Stimulated activated CD4-positive, alpha-beta T cell treated with anti-CD3 and anti-CD28 coated beads, TNF-alpha, amount 100 ng/mL, for 1 hour (primary cell): ENCODE data around the gene ZMPSTE24.
"Not testable (repeated sequence)": the region's sequence is repeated elsewhere in the genome, so short reads cannot be mapped to it uniquely, and the experiment has no call there.

Experiments used
- DNase-seq, 3 donors: peaks; one replicate each; pipeline ENCODE4 v3.0.0-alpha.2; 2020; ENCODE audit warnings: low read depth in 3 of 3, low spot score in 1 of 3

ZMPSTE24 gene

DNA sequence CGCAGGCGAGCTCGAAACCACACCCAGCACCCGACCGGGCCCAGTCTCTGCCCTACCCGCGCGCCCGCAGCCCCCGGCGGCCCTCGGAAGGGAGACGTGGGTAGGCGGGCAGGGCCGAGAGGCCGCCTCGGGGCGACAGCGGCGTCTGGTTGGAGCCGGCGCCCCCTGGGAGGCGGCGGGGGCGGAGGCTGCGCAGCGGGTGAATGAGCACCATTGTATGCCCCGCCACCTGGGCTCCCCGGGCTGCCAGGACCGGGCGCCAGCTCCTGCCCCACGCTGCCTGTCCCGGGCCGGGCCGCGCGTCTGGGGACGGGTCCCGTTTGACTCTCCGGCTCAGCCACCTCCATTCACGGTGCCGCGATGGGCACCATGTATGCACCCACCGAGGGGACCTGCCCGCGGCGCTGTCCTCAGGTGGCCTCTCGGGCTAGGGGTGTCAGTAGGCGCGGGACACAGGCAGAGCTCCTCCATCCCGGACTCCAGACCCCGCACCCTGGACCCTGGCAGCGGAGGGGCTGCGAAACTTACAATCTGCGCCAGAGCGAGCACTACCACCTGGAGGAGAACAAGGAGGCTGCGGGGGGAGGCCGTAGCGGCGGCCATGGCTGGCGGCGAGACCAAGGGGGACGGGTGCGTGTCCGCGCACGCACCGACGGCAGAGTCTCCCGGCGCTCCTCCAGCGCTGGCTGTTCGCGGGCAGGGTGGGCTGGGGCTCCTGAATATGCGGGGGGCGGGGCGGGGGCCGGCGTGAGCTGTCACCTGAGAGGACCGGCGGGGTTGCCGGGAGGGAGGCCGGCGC lies 58.8 kb downstream of the ZMPSTE24 start, which contains the start of gene COL9A2:
COL9A2 (minus strand) TSS at position 692 of the 799 bp plus-strand sequence; CDS start at position 603, 89 bp downstream.
- DNase-seq: peak in 1 of 3 donors; percentile 37

DNA sequence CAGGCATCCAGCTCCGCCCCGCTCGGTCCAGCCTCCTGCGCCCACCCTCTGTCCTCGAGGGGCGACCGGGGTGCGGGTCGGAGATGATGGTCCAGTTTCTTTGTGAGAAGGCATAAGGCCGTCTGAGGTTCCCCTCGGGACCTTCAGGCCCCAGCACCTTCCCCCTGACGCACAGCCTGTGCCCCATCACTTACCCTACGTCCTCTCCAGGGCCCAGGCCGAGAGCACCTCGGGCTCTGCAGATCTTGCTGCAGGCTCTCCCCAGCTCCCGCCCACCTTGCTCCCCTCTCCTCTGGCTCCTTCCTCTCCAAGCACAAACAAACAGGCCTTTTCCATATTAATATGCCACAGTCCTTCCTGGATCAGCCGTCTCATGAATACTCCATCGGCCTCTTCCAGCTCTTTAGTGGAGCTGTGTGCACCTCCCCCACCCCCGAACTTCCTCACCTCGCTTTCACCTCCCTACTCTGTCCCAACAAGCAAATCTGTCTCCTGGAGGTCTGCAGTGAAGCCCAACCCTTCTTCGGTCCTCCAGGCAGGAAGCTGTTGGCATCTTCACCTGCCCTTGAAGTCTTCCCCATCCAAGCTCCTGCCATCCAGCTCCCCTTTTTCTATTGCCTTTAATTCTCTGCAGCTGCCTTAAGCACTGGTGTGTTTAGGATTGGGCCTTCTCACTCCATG lies 59.5 kb downstream of the ZMPSTE24 start:
- no peak for DNase-seq

DNA sequence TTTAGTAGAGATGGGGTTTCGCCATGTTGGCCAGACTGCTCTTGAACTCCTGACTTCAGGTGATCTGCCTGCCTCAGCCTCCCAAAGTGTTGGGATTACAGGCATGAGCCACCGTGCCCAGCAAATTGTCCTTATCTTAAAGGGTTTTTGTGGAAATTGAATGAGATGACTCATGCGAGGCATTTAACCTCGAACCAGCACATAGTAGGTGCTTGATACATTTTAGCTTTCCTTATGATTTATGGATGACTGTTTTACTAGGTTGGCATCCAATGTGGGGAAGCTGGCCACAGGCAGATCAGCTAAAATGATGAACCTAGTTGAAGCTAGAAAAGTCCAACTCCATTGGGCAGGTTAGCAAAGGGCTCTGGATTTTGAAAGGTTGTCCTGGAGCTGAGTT lies 60.4 kb downstream of the ZMPSTE24 start:
- DNase-seq: no peak

DNA sequence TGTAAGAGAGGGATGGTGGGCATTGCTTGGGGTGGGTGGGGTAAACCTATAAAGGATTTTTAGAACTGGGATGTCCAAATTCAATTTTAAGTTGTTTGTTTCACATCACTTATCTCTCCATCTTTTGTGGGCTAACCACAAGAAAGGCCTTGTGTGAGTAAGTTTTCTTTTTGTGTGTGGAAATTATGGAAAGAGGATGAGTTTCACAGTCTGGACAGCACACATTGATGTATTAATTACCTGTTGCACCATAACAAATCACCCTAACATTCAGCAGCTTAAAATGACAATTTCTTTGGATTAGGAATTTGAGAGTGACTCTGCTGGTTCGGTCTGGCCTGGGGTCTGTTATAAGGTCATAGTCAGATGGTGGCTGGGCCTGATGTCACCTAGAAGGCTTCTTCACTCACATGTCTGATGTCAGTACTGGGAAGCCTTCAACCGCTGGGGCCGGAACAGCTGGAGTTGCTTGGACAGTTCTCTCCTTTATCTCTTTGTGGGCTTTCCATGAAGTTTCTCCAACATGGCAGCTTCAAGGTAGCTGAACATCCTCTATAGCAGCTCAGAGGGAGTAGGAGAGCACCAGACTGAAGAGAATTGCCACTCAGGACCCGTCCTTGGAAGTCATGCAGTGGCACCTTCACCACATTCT lies 61.1 kb downstream of the ZMPSTE24 start:
- DNase-seq: no peak

DNA sequence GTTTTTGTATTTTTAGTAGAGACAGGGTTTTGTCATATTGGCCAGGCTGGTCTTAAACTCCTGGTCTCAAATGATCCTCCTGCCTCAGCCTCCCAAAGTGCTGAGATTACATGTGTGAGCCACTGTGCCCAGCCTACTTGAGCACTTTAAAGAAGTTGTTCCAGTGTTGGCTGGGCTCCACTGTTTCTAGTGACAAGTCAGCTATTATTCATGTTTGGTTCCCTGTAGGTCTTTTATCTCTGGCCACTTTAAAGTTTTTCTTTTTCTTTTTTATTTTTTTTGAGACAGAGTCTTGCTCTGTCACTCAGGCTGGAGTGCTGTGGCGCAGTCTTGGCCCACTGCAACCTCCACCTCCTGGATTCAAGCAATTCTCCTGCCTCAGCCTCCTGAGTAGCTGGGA lies 73.4 kb downstream of the ZMPSTE24 start:
- not testable (repeated sequence) for DNase-seq

DNA sequence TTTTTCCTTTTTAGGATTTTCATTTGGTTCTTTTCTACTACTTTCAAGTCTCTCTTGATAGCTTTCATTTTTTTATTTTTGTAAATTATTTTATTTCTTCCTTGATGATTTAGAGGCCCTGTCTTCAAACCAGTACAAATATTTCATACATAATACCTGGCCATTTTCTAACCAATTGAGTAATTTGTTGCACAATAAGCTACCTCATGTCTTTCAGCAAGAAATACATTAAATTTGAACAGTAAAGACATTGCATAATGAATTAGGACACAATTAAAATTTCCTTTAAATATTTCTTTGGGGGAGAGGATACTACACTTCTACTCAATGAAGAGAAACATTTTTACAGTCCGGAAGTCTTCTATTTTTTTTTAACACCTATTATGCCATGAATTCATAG lies 74.7 kb downstream of the ZMPSTE24 start:
- no peak for DNase-seq

DNA sequence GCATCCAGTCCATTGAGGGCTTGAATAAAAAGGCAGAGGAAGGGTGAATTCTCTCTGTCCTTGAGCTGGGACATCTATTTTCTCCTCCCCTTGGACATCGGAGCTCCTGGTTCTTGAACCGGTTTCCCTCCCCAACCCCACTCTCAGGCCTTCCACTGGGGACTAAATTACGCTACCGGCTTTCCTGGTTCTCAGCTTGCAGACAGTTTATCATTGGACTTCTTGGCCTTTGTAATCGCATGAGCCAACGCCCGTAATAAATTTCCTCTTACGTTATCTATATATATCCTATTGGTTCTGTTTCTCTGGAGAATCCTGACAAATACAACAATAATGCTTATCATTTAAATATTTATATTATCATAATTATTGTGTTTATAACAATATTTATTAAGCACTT lies 79.4 kb downstream of the ZMPSTE24 start:
- DNase-seq: no peak

DNA sequence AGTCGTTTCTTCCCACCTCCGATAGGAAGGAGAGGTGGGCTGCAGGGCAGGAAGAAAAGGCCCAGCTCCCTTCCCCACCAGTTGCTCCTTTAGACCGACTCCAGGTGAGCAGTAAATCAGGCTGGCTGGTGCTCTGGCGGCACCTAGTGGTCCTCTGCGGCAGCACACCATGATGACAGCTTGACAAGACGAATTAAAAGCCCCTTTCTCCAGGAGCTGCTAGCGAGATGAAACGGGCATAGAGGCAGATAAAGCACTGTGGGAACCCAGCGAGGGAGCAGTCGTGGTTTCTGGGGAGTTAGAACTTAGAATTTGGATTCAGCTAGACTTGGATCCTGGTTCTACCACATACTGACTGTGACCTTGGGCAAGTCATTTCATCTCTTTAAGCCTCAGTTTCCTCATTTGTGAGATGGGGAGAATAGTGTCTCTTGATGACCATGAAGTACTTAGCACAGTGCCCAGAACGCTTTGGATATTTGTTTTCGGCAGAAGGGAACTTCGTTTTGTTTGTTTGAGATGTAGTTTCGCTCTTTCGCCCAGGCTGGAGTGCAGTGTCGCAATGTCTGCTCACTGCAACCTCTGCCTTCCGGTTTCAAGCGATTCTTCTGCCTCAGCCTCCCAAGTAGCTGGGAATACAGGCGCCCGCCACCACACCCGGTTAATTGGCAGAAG lies 80.8 kb downstream of the ZMPSTE24 start:
- DNase-seq: peak; percentile 69 to 88 (median 85)

DNA sequence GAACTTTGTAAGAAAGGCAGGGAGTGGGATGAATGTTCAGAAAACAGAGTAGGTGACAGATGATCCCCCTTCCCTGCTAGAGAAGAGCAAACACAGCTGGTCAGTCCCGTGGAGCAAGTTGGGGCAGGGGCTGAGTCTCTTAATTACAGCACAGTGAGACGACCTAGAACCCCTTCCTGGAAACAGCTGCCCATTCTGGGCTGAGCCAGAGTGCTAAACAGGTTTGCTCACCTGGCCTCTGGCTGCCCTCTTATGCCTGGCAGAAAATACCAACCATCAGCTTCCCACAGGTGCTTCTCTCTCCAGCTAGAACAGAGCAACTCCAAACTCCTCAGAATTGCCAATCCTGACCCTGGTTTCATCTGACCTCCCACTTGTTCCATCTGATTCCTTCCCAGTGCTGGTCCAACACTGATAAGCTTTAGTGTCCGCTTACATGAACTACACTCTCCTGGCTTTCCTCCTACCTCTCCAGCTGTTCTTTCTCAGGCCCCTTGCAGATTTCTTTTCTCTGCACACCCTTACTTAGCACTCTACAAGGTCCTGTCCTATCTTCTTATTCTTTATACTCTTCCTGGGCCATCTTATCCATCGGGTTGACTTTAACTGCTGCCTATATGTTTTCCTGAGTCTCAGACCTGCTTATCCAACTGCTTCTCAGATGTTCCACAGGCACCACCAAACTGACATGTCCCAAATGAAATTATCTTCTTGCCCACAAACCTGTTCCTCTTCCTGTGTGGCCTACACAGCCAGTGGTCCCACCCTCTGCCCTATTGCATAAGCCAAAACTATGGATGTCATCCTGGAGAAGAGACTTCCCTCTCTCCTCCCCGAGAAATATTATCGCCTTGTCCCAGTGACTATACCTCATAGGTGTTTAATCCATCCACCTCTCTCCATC lies 81.6 kb downstream of the ZMPSTE24 start:
- no peak for DNase-seq

DNA sequence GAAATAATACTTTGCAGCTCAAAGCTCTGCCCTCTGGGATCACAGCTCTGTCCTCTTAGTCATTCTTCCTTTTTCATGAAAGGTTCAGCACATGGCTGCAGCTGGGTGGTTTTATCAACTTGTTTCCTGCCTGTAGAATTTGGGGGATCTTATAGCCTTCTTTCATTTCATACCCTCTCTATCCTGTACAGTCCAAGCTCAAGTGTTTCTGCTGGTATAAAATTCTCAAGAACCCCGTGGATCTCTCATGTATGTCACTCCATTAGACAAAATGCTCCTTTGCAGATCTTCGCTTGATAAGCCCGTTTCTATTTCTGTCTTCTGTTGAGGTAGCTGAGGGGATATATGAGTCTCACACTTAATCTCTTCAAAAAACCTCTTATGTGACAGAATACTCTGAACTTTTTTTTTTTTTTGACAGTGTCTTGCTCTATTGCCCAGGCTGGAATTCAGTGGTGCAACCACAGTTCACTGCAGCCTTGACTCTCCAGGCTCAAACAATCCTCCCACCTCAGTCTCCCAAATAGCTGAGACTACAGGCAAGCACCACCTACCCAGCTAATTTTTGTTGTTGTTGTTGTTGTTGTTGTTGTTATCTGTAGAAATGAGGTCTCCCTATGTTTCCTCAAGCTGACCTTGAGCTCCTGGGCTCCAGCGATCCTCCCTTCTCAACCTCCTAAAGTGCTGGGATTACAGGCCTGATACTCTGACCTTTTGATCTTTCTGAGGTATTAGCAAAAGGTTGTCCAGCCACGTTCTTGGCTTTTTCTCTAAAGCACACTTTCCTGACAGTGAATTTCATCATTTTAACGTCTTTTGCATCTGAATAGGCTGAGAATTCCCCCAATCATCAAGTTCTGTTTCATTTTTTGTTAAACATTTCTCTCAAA lies 83.7 kb downstream of the ZMPSTE24 start:
- DNase-seq: no peak

DNA sequence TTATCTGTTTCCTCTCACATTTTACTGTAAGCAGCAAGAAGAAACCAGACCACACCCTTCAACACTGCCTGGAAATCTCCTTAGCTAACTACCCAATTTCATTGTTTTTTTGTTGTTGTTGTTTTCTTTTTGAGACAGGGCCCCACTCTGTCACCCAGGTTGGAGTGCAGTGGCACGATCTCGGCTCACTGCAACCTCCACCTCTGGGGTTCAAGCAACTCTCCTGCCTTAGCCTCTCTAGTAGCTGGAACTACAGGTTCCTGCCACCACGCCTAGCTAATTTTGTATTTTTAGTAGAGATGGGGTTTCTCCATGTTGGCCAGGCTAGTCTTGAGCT lies 84.3 kb downstream of the ZMPSTE24 start:
- not testable (repeated sequence) for DNase-seq
